Activated naive CD8-positive, alpha-beta T cell treated with anti-CD3 and anti-CD28 coated beads, Interleukin-2, amount 50 U/mL, for 16 hours (primary cell): Measurements from ENCODE around the gene SALL2.

Experiments
- DNase-seq: peaks from one replicate; pipeline ENCODE4 v3.0.0-alpha.2; 2020; ENCODE audit warnings: low read depth, low spot score

Gene SALL2

GRCh38 chr14:21528381-21529348 lies 2.5 kb upstream of the SALL2 start:
- no peak for DNase-seq

- DNase-seq: no peak
Observed at GRCh38 chr14:21527318-21527679, 1.2 kb upstream of the SALL2 start.

DNA sequence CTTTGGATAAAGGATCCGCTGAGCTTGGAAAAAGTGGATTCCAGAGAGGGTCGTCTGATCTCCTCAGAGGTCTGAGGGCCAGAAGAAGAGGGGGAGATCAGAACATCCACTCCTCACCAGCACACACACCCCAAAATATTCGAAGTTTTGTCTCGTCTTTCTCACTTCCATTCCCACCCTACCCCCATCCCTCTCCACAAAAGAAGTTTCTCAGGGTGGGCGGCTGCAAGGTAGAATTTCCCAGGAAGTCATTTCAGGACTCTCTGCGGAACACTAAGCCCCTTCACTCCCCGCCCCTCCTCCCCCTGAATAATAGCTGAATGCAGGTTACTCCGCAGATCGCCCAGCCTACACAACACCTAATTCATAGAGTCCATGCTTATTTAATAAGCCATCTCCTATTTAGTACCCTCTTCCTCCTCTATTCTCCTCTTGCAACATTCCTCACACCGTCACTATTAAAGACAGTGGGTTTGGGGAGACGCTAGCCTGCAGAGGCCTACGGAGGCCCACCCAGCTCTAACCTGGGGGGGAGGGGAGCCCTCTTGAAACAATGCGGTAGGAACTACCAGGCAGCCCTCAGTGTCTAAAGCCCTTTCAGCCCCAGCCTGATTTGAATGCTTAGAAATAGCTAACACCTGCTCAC lies 649 bp upstream of the SALL2 start:
- no peak for DNase-seq

DNA sequence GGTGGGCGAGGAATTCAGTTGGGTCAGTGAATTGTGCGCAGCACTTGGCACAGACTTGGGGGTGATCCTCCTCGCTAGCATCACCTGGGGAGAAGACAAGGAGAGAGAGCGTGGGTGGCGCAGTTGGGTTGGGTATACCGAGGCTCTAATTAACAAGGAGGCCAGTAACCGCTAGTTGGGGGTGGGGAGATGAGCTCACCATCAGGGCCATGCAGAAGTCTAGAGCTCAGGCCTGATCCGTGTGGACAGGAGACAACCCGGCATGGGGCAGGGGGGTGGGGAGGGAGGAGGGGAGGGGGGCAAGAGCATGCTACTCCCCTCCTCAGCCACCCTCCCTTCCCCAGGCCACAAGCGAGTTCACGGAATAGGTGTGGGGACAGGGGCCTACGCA lies 580 bp downstream of the SALL2 start:
- DNase-seq: no peak

DNA sequence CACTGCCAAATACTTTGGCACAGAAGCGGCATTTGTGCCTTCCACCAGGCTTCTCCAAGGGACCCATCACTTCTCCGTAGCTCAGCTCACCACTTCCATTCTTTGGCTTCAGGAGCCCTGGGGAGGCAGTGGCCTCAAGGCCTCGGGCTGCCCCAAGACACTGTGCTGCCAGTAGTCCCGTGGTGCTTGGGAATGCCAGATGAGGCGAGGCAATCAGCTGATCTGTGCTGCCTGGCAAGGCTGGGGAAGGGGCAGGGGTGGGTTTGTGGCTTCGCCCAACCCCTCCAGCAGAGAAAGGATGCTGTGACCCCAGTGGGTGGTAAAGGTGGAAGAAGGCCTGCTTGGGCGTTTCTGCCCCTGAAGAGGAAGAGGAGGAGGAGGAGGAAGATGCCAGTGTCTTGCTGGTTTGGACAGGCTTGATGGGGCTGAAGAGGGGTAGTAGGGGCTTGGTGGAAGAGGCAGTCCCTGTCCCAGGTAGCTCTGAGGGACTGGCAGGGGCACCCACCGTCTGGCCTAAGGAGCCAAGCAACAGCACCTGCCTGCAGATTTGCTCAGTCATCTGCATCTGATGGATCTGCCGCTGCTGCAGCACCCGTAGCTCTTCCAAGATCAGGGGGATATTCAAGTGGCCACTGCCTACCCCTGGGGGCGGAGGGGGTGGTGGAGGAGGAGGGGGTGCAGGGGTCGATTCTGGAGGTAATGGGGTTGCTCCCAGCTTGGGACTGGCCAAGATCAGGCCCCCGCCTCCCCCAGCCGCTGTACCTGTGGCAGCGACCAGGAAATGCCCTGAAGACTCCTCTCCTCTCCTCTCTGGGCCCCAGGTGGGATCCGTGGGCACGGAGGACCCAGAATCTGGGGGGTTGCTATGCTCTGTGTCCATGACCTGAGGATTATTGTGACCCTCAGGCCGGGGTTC lies 1.3 kb downstream of the SALL2 start:
- DNase-seq: no peak

GRCh38 chr14:21523203-21523602 lies 2.9 kb downstream of the SALL2 start:
- DNase-seq: no peak

GRCh38 chr14:21521501-21521900 lies 4.6 kb downstream of the SALL2 start:
- DNase-seq: no peak

DNA sequence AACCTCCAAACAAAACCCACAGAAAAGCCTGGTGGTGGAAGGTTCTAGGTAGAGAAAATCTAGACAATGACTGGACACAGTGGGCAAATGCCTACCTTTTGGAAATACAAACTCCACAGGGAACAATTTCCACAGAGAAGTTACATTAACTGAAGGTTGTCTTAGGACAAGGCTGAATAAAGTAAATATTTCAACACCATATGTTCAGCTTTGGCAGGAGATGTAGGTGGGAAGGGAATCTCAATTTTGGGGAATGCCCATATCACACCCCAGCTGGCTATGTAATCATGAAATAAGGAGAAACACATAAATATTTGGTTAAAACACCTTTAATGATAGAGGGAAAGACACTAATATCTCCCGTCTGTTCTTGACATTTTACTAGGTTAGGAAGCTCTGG lies 5.4 kb downstream of the SALL2 start:
- DNase-seq: no peak

- no peak for DNase-seq
Observed at GRCh38 chr14:21518725-21519124, 7.4 kb downstream of the SALL2 start.

DNA sequence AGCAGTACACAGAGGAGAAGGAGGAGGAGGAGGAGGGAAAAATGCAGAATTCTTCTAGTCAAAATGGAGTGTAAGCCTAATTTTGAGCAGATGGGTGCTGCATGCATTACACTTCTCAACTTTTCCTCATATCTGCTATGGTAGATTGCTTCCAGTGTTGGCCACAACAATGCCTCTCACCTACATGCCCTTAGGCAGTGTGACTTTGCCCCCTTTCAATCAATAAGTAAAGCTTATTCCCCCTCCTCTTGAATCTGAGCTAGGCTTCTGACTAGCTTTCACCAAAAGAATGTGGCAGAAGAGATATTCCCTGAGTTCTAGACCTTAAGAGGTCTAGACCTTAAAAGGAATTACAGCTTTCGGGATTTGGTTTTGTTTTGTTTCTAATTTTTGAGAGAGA lies 11.8 kb downstream of the SALL2 start:
- no peak for DNase-seq

DNA sequence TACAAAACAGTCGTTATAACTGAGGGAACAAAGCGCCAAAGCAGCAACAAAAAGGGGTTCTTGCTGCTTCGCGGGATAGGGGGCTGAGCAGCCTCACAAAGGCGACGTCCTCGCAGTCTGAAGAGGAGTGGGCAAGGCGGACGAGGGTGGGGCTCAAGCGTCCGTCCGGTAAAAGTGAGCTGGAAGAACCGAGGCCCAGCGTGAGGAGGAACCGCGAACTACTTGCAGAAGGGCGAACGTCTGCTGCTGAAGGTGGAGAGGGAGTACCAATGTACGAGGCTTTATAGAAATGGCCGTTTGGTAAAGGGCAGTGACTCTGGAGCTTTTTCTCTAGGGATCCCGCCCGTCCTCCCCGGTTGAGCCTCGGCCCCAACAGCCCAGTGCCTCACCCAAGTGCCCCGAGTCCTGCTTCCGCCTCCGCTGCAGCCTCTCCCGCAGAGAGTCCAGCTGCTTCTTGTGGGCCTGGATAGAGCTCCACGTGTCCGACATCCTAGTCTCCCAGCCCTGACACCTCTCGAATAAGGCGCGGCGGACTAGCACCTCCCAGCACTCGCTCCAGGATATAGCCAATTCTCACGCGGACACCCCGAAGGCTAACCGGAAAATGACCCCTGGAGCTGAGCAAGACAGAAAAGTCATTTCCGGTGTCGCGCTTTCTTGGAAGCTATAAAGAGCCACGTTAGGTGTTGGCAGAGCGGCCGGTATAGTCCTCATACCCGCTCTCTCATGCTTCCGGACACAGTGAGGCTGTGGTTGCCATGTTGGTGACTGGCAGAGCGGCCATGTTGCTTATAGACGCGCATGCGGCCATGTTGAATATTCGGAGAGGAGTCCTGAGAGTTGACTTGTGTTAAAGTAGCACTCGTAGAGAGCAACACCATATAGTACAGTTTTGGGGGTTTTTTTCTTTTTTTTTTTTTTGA lies 15.2 kb downstream of the SALL2 start, which contains the start of gene METTL3:
METTL3 (minus strand) TSS at position 606 of the 923 bp plus-strand sequence; CDS start at position 489, 117 bp downstream.
- peak; percentile 83 for DNase-seq

GRCh38 chr14:21509432-21510143 lies 16.6 kb downstream of the SALL2 start:
- DNase-seq: no peak

DNA sequence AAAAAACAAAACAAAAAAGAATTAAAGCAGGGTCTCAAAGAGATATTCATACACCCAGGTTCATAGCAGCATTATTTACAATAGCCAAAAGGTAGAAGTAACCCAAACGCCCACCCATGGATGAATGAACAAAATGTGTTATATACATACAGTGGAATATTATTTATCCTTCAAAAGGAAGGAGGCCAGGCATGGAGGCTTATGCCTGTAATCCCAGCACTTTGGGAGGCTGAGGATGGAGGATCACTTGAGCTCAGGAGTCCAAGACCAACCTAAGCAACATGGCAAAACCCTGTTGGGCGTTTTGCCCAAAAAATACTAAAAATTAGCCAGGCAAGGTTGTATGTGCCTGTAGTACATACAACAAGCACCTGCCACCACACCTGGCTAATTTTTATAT lies 19.6 kb downstream of the SALL2 start:
- DNase-seq: no peak

GRCh38 chr14:21505012-21505553 lies 21.1 kb downstream of the SALL2 start:
- DNase-seq: no peak

GRCh38 chr14:21503376-21503775 lies 22.8 kb downstream of the SALL2 start:
- no peak for DNase-seq

DNA sequence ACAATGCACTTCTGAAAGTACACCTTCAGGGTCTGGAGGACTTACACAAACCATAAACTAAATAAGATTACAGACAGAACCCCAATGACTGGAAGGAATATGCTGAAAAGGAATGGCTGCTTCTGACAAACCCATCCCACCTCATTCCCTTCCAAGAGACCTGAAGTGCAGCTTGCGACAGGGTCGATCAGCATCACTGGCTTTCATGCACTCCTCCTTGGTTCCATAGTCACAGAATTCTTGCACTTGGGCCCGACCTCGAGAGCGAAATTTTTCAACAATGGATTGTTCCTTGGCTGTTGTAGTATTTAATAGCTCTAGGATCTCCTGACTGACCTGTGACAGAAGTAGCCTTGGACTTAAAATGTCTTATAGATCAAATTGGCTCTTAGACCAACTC lies 24.6 kb downstream of the SALL2 start:
- no peak for DNase-seq

DNA sequence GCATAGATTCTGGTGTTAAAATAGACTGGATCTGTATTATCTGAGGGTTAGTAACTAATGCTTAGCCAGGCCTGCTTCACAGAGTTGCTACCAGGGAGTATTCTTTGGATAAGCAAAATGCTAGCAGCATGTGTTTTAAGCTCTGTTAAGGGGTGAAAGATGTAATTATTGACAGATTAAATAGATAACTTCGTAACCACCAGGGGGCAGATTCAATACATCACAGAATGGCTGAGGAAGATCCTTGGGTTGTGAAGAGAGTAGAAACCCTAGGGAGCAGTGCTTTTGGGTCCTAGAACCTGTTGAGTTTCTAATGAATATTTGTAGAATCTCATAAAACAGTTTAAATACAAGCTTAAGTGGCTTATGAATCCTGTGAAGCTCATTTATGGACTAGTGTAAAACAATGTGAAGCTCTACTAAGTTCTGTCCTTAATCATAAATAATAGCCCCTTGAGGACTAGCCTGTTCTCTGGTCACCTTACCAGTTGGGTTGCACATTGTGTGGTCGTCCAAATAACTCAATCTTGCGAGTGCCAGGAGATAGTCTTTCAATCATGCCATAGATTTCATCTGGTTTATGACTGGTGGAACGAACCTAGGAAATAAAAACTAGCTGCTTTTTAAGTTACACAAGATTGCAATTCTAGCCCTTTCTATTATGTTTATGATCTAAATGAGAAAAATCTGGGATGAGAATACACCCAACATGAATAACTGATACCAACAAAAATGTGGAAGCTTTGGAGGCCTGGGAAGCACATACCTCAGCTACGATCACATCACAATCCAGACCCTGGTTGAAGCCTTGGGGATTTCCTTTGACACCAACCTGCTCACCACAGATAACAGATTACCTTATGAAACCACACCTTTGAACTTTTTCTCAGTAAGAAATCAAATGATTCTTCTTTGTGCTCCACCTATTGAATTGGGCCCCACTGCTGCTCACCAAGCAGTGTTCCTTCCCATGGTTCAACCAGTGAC lies 27.3 kb downstream of the SALL2 start:
- no peak for DNase-seq

DNA sequence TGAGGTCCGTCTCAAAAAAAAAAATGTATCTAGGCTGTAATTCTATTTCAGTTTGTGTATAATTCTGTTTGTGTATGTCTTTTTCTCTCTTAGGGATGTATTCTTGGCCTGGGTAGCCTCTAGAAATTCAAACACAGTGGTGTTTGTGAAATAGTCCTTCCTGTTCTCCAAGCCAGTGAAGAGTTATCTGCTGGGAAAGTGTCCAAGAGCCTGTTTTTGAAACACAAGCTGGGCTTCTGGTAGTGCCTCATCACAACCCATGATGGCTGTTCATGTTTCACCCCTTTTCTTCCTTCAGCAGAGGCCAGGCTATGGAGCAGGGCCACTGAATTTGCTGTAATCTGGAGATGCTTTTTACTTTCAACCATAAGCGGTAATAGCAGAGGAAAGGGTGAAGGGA lies 29.7 kb downstream of the SALL2 start:
- DNase-seq: no peak
